Measurements from ENCODE around the gene C10orf105.

The C10orf105 gene

GRCh38 chr10:71737001-71737833, 17.6 kb upstream of the C10orf105 start:
- DNase-seq (ENCODE audit: low spot score): no peak

DNA sequence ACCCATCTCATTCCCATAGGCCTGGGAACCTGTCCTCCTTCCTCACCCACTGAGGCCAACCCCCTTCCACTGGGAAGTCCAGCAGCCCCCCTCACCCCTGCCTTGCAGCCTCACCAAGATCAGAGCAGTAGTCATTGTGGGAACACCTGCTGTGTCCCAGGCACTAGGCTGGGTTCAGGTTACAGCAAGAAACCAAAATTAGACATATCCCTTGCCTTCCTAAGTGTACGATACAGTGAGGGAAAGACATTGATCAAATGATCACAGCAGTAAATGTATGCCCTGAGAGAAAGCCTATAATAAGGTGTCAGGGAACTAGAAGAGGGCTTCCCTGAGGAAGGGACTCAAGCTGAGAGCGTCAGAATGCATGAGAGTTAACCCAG, 17.0 kb upstream of the C10orf105 start:
- no peak for DNase-seq (ENCODE audit: low spot score)

DNA sequence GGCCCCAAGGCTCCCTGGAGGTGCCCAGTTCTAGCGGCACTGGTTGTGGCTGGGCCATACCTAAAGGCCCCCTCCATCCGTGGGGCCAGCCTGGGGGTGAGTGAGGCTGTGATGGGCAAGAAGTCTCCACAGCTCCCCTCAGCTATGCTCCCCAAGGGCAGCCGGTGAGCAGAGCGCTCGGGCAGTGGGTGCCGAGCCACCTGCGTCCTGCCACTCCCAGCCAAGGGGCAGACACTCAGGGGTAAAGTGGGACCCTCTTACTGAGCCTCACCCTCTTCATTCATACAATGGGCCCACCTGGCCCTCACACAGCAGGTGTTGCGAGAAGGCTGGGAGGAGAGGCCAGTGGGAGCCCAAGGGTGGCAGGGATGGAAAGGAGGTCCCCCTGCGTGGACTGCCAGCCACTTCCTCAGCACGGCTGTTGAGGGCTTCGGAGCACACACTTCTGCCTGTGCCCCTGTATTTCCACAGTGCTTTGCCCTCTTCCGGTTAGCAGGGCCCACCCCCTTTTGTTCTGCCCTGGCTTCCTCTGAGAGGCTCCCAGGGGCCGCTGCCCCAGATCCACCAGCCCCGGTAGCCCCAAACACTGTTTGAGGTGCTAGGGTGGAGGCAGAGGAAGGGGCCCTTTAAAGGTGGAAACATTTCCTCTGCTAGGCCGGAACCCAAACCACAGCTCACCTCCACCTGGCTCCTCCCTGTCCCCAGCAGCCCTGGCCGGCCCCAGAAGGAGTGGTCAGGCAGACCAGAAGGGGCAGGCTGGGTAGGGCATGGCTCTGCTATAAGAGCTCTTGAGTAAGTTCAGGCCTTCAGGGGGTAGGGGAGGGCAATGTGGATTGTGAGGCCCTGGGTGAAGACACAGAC, 16.4 kb upstream of the C10orf105 start:
- peak; percentile 46 for DNase-seq (ENCODE audit: low spot score)

DNA sequence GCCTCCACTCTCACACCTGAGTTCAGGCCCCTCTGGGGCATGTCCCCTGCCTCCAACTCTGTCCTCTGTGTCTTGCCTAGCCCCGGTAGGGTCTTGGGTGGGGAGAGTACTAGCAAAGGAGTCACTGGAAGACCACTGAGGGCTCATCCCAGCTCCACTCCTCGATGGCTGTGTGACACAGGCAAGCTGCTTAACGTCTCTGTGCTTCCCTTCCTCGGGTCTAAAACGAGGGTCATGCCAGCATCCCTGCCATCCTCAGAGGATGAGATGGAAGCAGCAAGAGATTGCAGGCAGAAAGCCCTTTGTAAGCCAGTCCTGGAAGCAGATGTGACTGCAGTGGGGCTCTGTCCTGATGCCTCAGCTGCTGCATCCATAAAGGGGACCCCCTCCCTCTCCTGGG, 15.2 kb upstream of the C10orf105 start:
- no peak for DNase-seq (ENCODE audit: low spot score)

GRCh38 chr10:71731791-71732190, 12.2 kb upstream of the C10orf105 start:
- DNase-seq (ENCODE audit: low spot score): no peak

- no peak for DNase-seq (ENCODE audit: low spot score)
Observed at GRCh38 chr10:71729161-71729636, 9.6 kb upstream of the C10orf105 start.

DNA sequence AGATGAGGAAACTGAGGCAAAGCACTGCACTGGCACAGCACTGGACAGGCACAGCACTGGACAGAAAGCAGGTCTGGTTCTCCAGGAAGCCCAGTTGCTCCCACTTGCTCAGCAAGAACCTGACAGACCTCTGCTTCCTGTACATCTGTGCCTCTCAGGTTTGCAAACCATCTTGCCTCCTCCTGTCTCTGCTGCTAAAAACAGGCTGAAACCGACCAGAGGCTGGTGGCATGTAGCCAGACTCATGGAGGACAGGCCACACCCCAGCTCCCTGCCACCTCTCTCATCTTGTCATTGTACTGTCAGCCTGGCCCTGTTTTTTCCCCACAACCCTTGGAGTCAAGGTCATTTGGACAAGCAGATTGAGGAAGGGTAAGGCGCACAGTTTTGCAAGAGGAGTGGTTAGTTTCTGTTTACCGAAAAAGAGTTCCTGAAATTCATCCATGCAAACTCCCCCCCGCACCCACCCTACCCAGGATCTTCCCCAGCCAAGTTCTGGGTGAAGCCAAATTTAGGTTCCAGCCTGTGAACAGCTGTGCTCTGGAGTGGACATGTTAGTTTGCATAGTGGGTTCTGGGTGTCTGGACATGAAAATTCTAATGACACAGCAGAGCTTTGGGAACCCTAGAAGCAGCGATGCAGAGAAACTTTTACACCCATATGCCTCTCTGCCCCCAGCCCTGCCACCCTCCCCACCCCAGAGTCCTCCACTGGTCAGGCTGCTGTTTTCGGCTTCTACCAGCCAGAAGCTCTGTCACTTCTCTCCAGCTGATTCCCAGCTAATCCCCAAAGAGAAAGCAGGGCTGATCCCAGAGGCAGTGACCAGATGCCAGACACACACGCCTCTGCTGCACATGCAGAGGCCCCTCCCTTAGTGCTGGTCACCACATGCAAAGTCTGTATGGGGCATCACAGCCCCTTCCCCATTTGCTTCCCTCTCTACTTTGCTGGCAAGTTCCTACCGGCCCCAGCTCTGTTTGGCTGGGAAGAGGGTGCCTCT, 8.5 kb upstream of the C10orf105 start:
- DNase-seq (ENCODE audit: low spot score): peak; percentile 73

- peak; percentile 52 for DNase-seq (ENCODE audit: low spot score)
Observed at GRCh38 chr10:71727105-71727737, 7.6 kb upstream of the C10orf105 start.

DNA sequence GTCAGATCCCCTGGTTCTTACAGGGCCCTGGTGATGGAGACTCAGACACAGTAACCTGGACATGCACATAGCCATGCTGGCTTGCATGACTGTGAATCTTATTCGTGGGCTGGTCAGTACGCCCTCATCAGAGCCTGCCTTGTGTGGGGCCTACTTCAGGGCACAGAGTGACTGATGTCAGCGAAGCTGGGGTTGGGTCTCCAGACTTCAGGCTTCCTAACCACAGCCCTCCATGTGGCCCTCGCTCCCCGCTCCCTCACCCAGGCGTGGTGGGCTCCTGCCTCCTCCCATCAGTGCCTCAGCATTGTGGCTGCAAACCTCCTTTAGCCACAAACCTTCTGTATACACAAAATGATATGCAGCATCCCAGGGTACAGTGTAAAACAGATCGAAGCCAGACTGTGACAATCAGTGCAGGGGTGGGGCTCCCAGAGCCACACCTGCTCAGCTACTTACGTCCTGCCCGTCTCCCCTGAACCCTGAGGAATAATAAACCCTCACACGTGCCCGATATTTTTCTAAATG, 7.1 kb upstream of the C10orf105 start:
- no peak for DNase-seq (ENCODE audit: low spot score)

DNA sequence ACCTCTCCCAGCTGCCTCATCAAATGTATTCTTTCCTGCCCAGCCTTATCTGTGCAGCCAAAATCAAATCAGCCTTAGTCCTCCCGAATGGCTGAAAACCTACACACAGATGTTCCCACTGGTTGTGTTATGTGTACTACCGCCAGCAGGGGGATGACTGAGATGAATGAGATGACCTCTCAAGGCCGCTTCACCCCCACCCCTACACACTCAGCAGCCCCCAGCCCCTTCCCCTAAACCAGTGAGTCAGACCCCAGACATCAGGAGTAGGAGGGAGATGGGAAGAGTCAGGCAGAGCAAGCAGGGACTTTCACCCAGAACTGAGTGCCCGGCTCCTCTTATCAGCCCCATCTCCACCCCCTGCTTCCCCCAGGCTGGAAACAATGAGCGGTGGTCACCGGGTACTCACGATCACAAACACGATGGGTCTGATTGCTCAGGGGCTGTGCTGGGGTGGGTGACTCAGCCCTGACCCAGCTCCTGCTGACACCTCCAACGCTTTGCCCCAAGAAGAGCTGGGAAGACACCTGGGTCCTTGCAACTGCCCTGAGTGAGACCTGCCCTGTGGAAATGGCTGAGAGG, 6.5 kb upstream of the C10orf105 start:
- peak; percentile 60 for DNase-seq (ENCODE audit: low spot score)

GRCh38 chr10:71725249-71725648, 5.7 kb upstream of the C10orf105 start:
- no peak for DNase-seq (ENCODE audit: low spot score)

DNA sequence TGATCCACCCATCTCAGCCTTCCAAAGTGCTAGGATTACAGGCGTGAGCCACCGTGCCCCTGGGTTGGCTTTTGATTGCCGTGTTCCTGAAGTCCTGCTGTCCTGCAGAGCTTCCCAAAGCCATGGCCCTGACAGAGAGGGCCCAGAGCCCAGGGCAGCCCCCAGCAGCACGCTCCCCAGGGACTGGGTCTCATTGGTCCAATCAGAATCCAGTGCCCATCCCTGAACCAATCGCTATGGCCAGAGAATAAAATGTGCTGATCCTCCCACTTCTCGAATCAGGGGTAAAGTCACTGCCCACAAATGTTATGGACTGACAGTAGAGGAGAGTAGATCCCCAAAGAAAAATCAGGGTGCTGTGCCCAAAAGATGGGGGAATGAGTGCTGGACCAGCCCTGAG, 5.0 kb upstream of the C10orf105 start:
- no peak for DNase-seq (ENCODE audit: low spot score)

- DNase-seq (ENCODE audit: low spot score): no peak
Observed at GRCh38 chr10:71723311-71723710, 3.7 kb upstream of the C10orf105 start.

DNA sequence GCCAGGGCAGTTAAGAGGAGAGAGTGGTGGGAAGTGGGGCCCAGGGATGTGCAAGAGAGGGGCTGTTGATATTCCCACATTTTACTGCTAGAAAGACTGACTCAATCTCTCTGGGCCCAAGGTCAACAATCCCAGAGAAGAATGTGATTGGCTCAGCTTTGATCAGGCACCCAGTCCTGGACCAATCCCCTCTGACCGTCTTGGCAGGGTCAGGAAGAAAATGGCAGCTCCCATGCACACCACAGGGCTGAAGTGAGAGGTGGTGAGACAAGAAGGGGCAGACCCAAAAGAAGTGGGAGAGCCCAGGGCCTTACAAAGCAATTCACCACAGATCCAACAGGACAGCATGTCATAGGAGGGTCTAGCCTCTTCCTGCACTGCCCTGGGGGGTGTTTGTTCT, 3.3 kb upstream of the C10orf105 start:
- no peak for DNase-seq (ENCODE audit: low spot score)

- no peak for DNase-seq (ENCODE audit: low spot score)
Observed at GRCh38 chr10:71721313-71721712, 1.7 kb upstream of the C10orf105 start.

- DNase-seq (ENCODE audit: low spot score): no peak
Observed at GRCh38 chr10:71720288-71720687, 710 bp upstream of the C10orf105 start.

DNA sequence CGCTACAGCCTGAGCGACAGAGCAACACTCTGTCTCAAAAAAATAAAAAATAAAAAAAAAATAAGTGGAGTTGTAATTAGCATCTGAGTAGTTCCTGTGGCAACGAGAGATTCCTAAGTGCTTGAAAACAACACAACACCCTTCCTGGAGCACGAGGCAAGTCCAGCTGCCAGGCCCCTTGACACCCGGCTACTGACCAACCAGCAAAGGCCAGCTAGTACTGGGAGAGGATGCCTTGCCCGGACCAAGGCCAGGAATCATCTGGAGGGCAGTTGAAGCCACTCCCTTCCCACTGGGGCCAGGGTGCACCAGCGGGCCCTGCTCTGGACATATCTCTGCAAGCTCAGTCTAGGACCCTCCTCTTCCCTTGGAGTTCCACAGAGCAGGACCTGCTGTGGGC, 536 bp downstream of the C10orf105 start:
- DNase-seq (ENCODE audit: low spot score): no peak

DNA sequence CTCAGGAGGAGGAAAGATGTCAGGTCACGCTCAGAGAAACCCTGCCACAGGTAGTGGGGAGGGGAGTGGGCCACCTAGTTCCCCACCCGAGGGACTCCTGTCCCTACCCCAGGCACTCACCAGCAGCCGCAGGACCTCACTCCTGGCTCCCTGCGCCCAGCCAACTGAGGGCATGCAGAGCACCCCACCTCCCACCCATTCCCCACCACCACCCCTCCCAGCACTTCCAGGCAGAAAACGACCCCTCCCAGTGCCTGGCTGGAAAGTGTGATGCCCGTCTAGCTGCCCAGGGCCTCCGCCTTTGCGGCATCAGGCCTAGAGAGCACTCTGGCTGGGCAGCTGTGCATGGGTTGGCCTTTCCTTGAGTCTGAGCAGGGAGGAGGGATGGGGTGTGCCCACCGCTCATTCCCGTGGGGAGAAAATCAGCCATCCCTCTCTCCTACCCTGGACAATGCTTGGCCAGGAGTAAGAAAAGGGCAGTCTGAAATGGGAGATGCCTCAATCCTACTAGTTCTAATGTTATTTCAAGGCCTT, 1.3 kb downstream of the C10orf105 start:
- no peak for DNase-seq (ENCODE audit: low spot score)

GRCh38 chr10:71717551-71717951, 2.0 kb downstream of the C10orf105 start:
- DNase-seq (ENCODE audit: low spot score): no peak

DNA sequence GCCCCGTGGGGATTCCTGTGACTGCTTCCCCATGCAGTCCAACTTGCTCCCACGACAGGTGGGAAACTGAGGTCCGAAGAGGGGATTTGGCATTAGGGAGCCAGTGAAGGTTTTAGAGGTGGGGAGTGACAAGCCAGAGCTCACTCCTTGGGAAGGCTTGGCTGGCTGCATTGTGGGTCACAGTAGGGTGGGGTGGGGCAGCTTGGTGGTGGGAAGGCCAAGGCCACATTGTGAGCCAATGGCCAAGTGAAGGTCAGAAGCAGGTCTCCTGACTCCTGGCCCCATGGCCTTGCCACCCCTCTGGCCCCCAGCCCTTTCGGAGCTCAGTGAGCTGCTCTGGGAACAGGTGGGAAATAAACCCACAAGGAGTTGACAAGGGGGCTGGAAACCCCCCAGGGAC, 2.5 kb downstream of the C10orf105 start:
- no peak for DNase-seq (ENCODE audit: low spot score)

Data from germinal center (tissue), 1 donor.